Fibroblast of the aortic adventitia (primary cell): ENCODE results near the gene SNX32. TPM values are rescaled to one million over a fixed set of nuclear protein-coding genes. Genes with fewer than 3 reads are reported as not detected.

Source experiments
- DNase-seq: peaks from one replicate; pipeline ENCODE4 v3.0.0-alpha.2; 2010; ENCODE audit warnings: low read depth
- H3K4me3 ChIP-seq: 2 replicates; pipeline ENCODE4 v1.5.1; 2011; ENCODE audit warnings: low read depth, mild to moderate bottlenecking, control low read depth, low read length, moderate library complexity
- total RNA-seq: library from RNA; depleted of rRNA; stranded (reverse); fragments of >200 nt; gene quantifications from 2 replicates; pipeline ENCODE4 v1.2.3, GENCODE V29; 2012; ENCODE audit warnings: low replicate concordance
- TF ChIP-seq, protein P1 (sequence below): IDR thresholded peaks from 2 replicates; pipeline ENCODE4 v1.5.1; 2011; ENCODE audit warnings: mild to moderate bottlenecking, low read length, control low read depth, inconsistent platforms; ENCODE audit not compliant: insufficient read depth

SNX32 gene
- total RNA-seq, 1 donor = 1.6 TPM

- TF ChIP-seq, protein P1, sequence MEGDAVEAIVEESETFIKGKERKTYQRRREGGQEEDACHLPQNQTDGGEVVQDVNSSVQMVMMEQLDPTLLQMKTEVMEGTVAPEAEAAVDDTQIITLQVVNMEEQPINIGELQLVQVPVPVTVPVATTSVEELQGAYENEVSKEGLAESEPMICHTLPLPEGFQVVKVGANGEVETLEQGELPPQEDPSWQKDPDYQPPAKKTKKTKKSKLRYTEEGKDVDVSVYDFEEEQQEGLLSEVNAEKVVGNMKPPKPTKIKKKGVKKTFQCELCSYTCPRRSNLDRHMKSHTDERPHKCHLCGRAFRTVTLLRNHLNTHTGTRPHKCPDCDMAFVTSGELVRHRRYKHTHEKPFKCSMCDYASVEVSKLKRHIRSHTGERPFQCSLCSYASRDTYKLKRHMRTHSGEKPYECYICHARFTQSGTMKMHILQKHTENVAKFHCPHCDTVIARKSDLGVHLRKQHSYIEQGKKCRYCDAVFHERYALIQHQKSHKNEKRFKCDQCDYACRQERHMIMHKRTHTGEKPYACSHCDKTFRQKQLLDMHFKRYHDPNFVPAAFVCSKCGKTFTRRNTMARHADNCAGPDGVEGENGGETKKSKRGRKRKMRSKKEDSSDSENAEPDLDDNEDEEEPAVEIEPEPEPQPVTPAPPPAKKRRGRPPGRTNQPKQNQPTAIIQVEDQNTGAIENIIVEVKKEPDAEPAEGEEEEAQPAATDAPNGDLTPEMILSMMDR = no peak
- no peak overlapping the region for H3K4me3 ChIP-seq
- no peak for DNase-seq
Observed at GRCh38 chr11:65862941-65863888, 29.5 kb downstream of the SNX32 start.

- DNase-seq = no peak
Observed at GRCh38 chr11:65863889-65864705, 30.3 kb downstream of the SNX32 start.

GRCh38 chr11:65864706-65865471 is 31.1 kb downstream of the SNX32 start:
- TF ChIP-seq, protein P1 = no peak
- no peak for DNase-seq
- no peak overlapping the region for H3K4me3 ChIP-seq

More at GRCh38 chr11:65863889-65864705, 30.3 kb downstream of the SNX32 start:
- TF ChIP-seq, protein P1 = no peak
- H3K4me3 ChIP-seq = no peak overlapping the region

DNA sequence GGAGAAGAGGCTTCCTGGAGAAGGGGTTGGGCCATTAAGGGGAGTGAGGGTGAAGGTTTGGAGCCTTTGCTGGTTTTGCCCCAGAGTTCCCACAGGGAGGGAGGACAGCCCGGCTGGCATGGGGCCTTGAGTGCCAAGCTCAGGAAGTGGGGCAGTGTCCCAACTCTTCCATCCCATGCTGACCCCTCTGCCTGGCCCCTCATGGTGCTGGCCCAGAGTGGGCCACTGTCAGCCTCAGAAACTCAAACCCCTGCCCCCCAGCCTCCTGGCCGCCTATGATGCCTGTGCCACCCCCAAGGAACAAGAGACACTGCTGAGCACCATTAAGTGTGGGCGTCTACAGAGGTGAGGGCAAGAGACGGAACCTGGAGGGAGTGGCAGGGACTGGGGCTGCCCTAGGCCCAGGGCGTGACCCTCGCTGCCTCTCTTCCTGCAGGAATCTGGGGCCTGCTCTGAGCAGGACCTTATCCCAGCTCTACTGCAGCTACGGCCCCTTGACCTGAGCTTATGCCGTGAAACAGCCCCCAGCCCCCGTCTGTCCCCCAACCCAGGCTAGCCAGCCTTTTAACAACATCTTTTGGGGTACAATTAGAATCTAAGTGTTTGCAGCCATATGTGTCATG is 31.9 kb downstream of the SNX32 start:
- TF ChIP-seq, protein P1 = no peak
- no peak overlapping the region for H3K4me3 ChIP-seq
- no peak for DNase-seq

DNA sequence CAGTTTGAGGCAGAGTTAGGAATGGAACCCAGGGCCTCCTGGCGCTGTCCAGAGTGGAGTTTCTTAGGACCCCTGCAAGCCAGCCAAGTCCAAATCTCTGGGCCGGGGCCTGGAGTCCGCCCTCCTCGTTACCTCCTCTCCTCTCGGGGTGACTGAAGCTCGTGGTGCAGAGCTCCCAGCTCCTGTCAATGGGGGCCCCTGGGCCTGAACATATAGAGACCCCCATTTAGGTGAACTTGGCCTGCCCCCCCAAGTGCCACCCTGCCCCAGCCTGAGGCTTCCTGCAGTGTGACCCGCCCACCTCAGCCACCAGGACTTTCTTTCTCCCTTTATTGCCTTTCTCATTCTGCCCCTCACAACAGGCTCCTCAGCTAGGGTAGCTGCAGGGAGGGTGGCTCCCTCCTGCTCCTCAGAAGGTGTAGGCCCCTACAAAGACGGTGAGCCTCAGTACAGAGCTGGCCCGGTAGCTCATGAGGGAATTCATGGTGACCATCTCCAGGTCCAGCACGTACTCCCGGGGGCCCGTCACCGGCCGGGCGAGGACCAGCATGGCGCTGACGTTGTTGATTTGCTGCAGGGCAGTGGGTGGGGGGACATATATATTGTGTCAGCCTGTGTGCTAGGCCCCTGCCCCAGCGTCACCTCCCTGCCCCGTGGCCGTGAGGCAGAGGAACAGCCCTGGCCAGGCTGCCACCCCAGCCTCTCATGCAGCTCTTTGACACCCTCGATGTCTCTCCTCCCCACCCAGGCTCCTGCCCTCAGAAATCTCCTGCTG is 32.9 kb downstream of the SNX32 start:
- H3K4me3 ChIP-seq = no peak overlapping the region
- no peak for DNase-seq
- TF ChIP-seq, protein P1 = no peak
